ENCODE data around the gene ZNF609. TPM values are rescaled to one million over a fixed set of nuclear protein-coding genes. Genes with fewer than 3 reads are reported as not detected.

The ZNF609 gene
- polyA plus RNA-seq, 3 donors, result 1.3 to 13.2 (median 1.7) TPM

GRCh38 chr15:64507293-64507802 lies 47.0 kb downstream of the ZNF609 start:
- H3K9me3 Mint-ChIP-seq, result no peaks in the 10 kb centered on the region
- Histone ChIP-seq H3K27ac (ENCODE audit: low read depth in 1 of 2, low read length in 2 of 2) (peak overlapping the region; percentile 27), H3K4me3 (replicated peaks in 1 of 3; ENCODE audit: low read depth in 2 of 3, low read length in 3 of 3) (no peak overlapping the region), H2AFZ (ENCODE audit: insufficient read depth, low read depth, low read length, poor library complexity, severe bottlenecking) (no peak overlapping the region), H3K9me3 (replicated peaks in 1 of 2; ENCODE audit: control insufficient read depth in 1 of 2, insufficient read depth in 1 of 2, low read length in 2 of 2) (no peaks in the 10 kb centered on the region), H3K36me3 (replicated peaks in 1 of 2; ENCODE audit: control insufficient read depth in 1 of 2, insufficient read depth in 2 of 2, low read length in 2 of 2) (peaks cover 16 to 58% of the 10 kb centered on the region in 2 donors), H3K4me1 (ENCODE audit: control insufficient read depth in 1 of 2, insufficient read depth in 2 of 2, low read length in 2 of 2) (peaks cover 22 to 26% of the 10 kb centered on the region in 2 donors), H3K9ac (ENCODE audit: insufficient read depth, low read length, poor library complexity, severe bottlenecking) (no peak overlapping the region), H3K4me2 (replicated peaks; ENCODE audit: extremely low read depth, low read length, poor library complexity, severe bottlenecking) (no peak overlapping the region), H4K20me1 (ENCODE audit: insufficient read depth, low read length) (peaks cover 73% of the 10 kb centered on the region), H3K27me3 (ENCODE audit: control insufficient read depth in 2 of 2, insufficient read depth in 2 of 2, low read length in 2 of 2) (no peaks in the 10 kb centered on the region), H3K79me2 (ENCODE audit: insufficient read depth, low read length) (peaks cover 87% of the 10 kb centered on the region)
- H3K27ac Mint-ChIP-seq, result peak overlapping the region in 6 of 7 donors; percentile 6 to 81 (median 62)
- peaks cover 34% of the 10 kb centered on the region for H3K4me1 Mint-ChIP-seq
- no peak overlapping the region for H3K4me3 Mint-ChIP-seq
- no peak for TF ChIP-seq CTCF (IDR thresholded peaks at IDR 0.05)
- intact Hi-C loops (cut with micrococcal nuclease), result no loop called here
- H3K36me3 Mint-ChIP-seq, result peaks cover 35 to 42% of the 10 kb centered on the region in 2 donors
- DNase-seq, result peak in 1 of 3 donors; percentile 10
- 0% methylated on average over 2 of the region's 3 CpGs for WGBS (ENCODE audit: insufficient coverage)
- H3K27me3 Mint-ChIP-seq (ENCODE audit: low read depth in 3 of 3), result no peaks in the 10 kb centered on the region

- H3K4me1 Mint-ChIP-seq, result peaks cover 29% of the 10 kb centered on the region
- intact Hi-C loops (cut with micrococcal nuclease), result no loop called here
- H3K4me1 ChIP-seq (ENCODE audit: control insufficient read depth in 1 of 2, insufficient read depth in 2 of 2, low read length in 2 of 2), result peaks cover 17 to 21% of the 10 kb centered on the region in 2 donors
- no peak overlapping the region for H3K4me3 Mint-ChIP-seq
- H3K9me3 Mint-ChIP-seq, result no peaks in the 10 kb centered on the region
- no peaks in the 10 kb centered on the region for H3K27me3 Mint-ChIP-seq (ENCODE audit: low read depth in 3 of 3)
- WGBS (ENCODE audit: insufficient coverage), result no CpG with 5 or more reads among the region's 2 CpGs
- H3K27ac ChIP-seq (ENCODE audit: low read depth in 1 of 2, low read length in 2 of 2), result no peak overlapping the region
- no peak overlapping the region for H3K4me3 ChIP-seq (replicated peaks in 1 of 3; ENCODE audit: low read depth in 2 of 3, low read length in 3 of 3)
- no peak for TF ChIP-seq CTCF (IDR thresholded peaks at IDR 0.05)
- H4K20me1 ChIP-seq (ENCODE audit: insufficient read depth, low read length), result peaks cover 68% of the 10 kb centered on the region
- peaks cover 16 to 58% of the 10 kb centered on the region in 2 donors for H3K36me3 ChIP-seq (replicated peaks in 1 of 2; ENCODE audit: control insufficient read depth in 1 of 2, insufficient read depth in 2 of 2, low read length in 2 of 2)
- H3K79me2 ChIP-seq (ENCODE audit: insufficient read depth, low read length), result peaks cover 91% of the 10 kb centered on the region
- H3K36me3 Mint-ChIP-seq, result peaks cover 35 to 42% of the 10 kb centered on the region in 2 donors
- DNase-seq, result no peak
- H3K9me3 ChIP-seq (replicated peaks in 1 of 2; ENCODE audit: control insufficient read depth in 1 of 2, insufficient read depth in 1 of 2, low read length in 2 of 2), result no peaks in the 10 kb centered on the region
- H2AFZ ChIP-seq (ENCODE audit: insufficient read depth, low read depth, low read length, poor library complexity, severe bottlenecking), result no peak overlapping the region
- H3K27me3 ChIP-seq (ENCODE audit: control insufficient read depth in 2 of 2, insufficient read depth in 2 of 2, low read length in 2 of 2), result no peaks in the 10 kb centered on the region
- peak overlapping the region in 2 of 7 donors; percentile 6 to 81 for H3K27ac Mint-ChIP-seq
- no peak overlapping the region for H3K4me2 ChIP-seq (replicated peaks; ENCODE audit: extremely low read depth, low read length, poor library complexity, severe bottlenecking)
- no peak overlapping the region for H3K9ac ChIP-seq (ENCODE audit: insufficient read depth, low read length, poor library complexity, severe bottlenecking)
These were observed 47.5 kb downstream of the ZNF609 start for GRCh38 chr15:64507845-64508244.

Data from CD14-positive monocyte (primary cell).